SK-N-SH (cell line): ENCODE data around the gene PEX10.

Source experiments
- FOXM1 ChIP-seq: IDR thresholded peaks from 2 replicates; pipeline ENCODE4 v1.4.0; 2012; ENCODE audit warnings: low read depth, mild to moderate bottlenecking
- JUND ChIP-seq: IDR thresholded peaks from 2 replicates; pipeline ENCODE4 v1.4.0; 2012
- TAF1 ChIP-seq: IDR thresholded peaks from 2 replicates; pipeline ENCODE4 v1.6.1; 2012; ENCODE audit warnings: low read depth, mild to moderate bottlenecking, low read length, moderate library complexity, borderline replicate concordance
- TEAD4 ChIP-seq: IDR thresholded peaks from 2 replicates; pipeline ENCODE4 v1.4.0; 2012; ENCODE audit warnings: mild to moderate bottlenecking, borderline replicate concordance; ENCODE audit not compliant: insufficient read depth
- TF ChIP-seq, protein P1 (sequence below): fragments of 150-350 bp; IDR thresholded peaks from 2 replicates; pipeline ENCODE4 v1.6.1; 2017; ENCODE audit warnings: antibody characterized with exemption, low read length, low read depth, borderline replicate concordance
- TF ChIP-seq, protein P2 (sequence below): fragments of 200-600 bp; sonication (generic); IDR thresholded peaks from 2 replicates; pipeline ENCODE4 v1.6.1; 2017; ENCODE audit warnings: antibody characterized with exemption, mild to moderate bottlenecking, moderate library complexity

DNA sequence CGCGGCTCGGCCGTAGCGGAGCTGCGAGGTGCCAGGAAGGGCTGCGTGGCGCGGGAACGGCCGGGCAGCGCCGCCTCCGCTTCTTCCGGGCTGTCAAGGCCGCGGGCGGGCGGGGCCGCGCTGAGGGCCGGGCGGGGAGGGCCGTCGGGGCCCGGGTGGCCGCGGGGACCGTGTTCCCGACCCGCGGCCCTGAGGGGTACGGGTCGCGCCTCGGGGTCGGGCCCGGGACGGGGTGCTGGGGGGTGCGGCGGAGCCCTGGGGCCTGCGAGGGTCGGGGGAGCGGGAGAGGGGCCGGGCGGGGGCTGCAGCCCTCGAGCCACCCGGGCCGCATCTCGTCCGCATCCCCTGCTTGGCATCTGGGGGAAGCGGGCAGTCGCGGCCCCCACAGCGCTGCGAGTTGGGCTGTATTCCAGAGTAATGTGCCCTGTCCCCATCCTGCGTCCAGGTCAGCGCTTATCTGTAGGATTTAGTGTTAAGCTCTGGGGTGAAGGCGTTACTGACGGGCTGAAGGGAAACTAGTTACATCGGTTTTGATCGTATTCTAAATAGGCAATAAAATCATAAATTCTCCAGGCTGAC lies 20.3 kb downstream of the PEX10 start:
- TF ChIP-seq, protein P1, sequence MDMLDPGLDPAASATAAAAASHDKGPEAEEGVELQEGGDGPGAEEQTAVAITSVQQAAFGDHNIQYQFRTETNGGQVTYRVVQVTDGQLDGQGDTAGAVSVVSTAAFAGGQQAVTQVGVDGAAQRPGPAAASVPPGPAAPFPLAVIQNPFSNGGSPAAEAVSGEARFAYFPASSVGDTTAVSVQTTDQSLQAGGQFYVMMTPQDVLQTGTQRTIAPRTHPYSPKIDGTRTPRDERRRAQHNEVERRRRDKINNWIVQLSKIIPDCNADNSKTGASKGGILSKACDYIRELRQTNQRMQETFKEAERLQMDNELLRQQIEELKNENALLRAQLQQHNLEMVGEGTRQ = no peak
- TF ChIP-seq FOXM1 = no peak
- no peak for TF ChIP-seq TAF1
- TF ChIP-seq, protein P2, sequence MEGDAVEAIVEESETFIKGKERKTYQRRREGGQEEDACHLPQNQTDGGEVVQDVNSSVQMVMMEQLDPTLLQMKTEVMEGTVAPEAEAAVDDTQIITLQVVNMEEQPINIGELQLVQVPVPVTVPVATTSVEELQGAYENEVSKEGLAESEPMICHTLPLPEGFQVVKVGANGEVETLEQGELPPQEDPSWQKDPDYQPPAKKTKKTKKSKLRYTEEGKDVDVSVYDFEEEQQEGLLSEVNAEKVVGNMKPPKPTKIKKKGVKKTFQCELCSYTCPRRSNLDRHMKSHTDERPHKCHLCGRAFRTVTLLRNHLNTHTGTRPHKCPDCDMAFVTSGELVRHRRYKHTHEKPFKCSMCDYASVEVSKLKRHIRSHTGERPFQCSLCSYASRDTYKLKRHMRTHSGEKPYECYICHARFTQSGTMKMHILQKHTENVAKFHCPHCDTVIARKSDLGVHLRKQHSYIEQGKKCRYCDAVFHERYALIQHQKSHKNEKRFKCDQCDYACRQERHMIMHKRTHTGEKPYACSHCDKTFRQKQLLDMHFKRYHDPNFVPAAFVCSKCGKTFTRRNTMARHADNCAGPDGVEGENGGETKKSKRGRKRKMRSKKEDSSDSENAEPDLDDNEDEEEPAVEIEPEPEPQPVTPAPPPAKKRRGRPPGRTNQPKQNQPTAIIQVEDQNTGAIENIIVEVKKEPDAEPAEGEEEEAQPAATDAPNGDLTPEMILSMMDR = no peak
- no peak for TF ChIP-seq TEAD4
- no peak for TF ChIP-seq JUND
